Inferior parietal cortex (tissue), 1 donor: ENCODE data around the gene P2RX5.
A peak's percentile ranks its signal among the peaks of the same experiment; 100 is the strongest.

Source experiments
- DNase-seq: peaks from one replicate; pipeline ENCODE4 v3.0.0-alpha.2; 2016; ENCODE audit errors: extremely low spot score

P2RX5 gene

DNA sequence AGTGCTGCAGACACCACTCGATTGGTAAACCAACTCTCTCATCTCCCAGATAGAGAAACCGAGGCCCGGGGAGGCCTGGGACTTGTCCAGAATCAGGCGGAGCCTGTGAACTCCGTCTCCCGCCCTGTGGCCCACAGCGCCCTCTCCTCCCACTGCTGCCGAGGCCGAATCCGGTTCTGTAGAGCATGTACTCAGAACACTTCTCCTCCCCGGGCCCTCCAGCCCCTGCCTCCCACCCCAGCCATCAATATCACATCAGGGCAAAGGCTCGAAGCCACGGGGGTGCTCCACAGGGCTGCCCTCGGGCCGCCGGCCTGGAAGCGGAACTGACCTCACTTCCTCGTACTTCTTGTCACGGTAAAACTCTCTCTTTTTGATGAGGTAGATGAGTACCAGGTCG, 14.4 kb downstream of the P2RX5 start:
- no peak for DNase-seq

DNA sequence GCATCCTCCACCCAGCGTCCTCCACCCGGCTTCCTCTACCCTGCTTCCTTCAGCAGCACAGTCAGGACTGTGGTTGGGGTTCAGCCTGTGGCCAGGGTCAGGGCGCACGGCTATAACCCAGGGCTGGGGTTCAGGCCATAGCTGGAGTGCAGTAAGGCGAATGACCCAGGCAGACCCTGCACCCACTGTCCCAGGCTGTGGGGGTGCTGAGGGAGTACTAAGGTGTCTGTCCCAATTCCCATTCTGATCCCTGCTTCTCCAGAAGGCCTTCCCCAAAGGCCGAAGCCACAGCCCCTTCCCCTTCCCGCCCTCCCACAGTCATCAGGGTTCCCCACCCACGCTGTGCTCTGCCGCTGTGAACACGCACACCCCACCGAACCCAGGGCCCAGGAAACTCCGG, 14.9 kb downstream of the P2RX5 start:
- DNase-seq = no peak

DNA sequence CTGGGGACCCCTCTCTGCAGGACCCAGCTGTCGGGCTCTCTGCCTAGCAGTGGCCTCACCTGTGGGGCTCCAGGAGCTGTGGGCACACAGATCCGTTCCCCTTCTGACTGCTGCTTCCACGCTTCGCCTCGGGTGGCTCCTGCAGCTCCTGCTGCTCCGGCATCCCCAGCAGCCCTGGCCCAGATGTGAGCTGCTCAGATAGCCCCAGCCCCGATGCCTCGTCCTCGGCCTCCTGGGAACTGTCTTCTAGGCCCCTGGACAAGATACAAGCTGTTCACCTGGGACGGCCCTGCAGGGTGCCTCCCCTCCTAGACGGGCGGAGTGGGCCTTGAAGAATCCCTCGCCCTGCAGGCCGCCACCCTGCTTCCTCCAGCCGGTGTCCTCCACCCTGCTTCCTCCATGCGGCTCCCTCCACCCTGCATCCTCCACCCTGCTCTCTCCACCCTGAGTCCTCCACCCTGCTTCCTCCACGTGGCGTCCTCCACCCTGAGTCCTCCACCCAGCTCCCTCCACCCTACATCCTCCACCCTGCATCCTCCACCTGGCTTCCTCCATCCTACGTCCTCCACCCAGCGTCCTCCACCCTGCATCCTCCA, 16.3 kb downstream of the P2RX5 start:
- DNase-seq = no peak

DNA sequence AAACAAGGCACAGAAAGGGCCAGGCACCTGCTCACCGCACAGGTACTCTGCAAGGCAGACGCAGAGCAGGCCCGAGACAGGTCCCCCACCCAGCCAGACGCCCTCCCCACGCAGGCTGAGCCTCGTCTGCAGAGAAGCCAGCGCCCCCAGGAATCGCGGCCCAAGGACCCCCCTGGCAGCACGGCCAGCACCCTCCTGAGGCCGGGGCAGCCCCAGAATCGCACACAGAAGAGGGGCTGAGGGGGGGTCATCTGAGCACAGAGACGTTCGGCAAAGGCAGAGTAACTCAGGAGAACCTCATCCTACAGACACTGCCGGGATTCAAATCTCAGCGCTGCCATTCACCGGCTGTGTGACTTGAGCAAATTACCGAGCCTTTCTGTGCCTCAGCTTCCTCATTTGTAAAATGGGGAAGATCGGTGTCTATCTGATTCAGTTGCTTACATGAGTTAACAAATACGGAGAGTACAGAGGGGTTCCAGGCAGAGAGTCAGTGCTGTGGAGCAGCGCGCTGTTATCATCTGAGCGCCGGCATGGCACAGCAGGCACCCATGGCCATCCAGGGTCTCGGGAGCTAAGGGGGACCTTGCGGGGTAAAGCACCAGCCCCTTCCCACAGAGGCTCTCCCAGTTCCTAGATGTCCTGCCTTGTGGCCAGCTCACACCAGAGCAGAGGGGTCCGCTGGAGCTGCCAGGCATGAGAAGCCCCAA, 17.0 kb downstream of the P2RX5 start:
- DNase-seq = no peak

DNA sequence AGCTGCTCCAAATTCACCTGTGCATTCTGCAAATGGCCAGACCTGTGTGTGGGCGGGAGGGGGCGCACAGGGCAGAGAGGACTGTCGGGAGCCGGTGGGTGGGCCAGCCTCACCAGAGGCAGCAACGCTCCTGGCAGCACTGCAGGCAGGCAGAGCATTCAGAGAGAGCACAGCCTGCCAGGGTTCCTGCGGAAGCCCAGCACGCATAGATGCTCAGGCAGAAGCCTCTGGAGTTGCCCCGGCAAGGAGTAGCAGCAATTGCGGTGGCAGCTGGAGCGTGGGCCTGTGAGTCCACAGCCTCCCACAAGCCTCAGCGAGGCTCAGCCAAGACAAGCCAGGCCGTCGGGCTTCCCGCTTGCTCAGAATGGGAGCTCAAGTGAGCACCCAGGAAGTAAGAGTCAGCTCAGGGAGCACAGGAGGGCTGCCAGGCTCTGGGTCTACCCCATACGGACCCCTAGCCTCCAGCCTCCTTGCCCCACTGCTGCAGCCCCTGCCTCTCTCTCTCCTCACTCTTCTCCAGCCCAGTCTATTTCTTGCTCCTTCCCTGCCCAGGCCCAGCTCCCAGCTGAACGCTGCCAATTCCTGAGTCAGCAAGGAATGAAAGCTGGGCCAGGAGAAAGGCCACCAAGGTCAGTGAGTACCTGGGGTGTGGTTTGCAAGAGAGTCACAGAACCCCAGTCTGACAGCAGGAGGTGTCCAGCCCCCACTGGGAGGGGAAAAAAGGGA, 17.7 kb downstream of the P2RX5 start:
- DNase-seq = peak; percentile 27

DNA sequence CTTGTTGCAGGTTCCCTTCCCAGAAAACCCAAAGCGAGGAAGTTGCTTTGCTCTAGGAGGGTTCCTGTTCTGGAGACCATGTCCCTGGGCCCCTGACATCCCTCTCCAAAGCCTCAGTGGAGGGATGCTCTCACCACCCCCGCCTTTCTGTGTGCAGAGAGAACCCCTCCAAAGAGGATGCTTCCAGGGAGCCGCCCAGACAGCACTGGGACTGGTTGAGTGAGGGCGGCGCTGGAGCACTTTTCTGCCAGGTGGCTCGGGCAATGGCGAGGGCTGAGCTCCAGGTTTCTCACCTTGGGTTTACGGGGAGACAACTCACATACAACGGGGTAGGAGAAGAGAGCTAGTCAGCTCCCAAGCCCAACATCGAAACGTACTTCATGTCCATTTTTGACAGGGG, 20.1 kb downstream of the P2RX5 start:
- no peak for DNase-seq

DNA sequence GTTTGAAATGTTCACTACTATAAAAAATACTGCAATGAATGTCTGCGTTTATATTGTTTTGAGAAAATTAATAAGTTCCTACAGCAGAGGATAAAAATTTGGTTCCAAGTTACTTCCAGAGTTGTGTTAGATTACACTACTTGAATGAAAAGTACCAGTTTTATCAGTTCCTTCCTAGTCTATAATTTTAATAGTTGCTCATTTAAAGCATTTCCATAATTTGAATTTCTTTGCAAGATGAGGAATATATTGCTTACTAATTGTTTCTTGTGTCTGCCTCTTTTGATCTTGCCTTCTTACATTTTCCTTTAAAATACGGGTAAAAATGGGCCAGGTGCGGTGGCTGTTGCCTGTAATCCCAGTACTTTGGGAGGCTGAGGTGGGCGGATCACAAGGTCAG, 23.4 kb downstream of the P2RX5 start:
- no peak for DNase-seq

DNA sequence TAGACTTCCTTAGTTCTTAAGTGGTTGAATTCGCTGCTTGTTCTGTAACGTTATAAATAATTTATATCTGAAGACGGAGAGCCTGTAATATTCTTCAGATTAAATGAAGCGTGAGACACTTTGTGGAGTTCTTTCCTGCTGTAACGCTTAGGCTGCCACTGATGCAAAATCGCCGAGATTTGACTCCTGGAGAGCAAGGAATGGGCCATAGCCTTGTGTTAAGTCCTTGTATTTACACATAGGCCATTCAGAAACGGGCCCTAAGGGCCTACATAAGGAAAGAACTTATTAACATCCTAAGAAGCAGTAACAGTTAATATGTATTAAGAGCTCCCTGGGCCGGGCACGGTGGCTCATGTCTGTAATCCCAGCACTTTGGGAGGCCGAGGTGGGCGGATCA, 26.4 kb downstream of the P2RX5 start:
- no peak for DNase-seq

DNA sequence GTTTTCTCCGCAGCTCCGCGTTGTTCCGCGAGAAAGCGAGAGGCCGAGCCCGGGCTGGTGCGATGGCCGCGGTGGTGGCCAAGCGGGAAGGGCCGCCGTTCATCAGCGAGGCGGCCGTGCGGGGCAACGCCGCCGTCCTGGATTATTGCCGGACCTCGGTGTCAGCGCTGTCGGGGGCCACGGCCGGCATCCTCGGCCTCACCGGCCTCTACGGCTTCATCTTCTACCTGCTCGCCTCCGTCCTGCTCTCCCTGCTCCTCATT, 26.9 kb downstream of the P2RX5 start:
- DNase-seq = no peak

DNA sequence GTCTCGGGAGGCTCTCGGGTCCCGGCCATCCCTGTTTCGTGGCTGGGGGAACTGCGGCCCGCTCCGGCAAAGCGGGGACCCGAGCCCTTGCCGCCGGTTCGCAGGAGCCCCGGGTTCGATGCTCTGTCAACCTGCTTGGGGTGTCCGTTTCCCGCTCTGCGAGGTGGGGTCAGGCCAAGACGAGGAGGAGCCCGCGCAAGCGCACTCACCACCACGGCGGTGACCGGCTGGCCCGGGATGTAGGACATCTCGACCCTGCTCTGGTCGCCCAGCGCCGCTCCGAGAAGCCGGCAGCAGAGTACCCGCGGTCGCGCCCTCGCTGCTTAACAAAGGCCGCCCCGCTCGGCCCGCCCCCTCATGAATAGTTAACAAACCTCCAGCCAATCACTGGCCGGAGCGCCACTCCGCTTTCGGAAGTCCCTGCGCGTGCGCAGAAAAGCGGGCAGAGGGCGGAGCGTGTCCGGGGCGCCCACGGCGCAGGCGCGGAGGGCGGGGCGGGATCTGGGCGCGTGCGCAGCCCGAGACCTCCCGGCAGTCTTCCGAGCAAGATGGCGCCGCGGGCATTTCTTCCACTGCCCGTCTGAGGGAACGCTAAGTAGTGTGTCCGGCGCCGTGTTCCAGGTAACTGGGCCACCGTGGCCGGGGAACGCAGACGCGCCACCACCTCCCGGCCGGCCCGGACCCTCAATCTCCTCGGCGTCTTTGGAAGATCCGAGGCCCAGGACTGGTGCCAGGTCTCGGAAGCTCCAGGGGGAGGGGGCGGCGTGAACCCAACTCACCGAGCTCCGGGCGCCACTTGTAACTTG, 27.5 kb downstream of the P2RX5 start, which contains the start of the genes EMC6 and TAX1BP3:
Gene EMC6 (plus strand): TSS at position 534 of the 806 bp plus-strand sequence. CDS start 335 bp downstream, outside the sequence.
Gene TAX1BP3 (minus strand): TSS at position 300 of the 806 bp plus-strand sequence. CDS start 52 bp downstream, at position 248.
- DNase-seq = peak; percentile 98

DNA sequence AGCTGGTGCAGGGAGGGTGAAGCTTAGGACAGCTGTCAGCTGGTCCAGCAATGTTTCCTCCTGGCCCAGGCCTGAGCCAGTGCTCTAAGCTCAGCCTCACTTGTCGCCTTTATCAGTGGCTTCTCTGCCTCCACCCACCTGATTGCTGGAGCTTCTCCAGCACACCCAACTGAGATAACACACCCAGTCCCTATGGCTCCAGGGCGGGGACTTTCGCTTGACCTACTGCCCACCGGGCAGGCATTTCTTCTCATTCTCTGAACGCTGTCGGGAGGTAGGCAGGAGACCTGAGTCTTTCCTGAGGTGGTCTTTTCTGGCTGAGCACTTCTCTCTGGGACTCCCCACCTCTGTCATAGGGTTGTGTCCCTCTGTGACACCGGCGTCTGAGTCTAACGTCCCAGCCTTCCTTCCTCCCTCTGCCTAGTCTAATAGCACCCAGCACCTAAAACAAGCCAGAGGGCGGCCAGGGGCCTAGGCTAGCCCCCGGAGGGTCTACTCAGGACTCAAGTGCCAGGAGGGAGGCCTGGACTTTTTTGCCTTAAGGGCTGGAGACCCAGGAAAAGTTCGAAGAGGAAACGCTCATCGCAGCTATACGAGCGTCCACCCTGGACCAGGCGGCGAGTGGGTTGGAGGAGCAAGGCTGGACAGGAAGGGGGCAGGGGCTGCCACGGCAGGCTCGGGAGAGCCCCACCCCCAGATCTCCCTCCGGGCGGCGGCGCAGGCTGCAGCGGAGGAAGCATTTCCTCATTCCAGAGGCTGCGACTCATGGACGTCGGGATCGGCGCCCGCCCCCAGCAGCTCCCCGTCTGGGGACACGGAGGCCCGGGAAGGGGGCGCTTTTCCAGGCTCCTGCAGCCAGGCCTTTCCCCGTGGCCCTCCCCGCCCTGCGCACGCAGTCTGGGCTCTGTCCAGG, 28.3 kb downstream of the P2RX5 start:
- DNase-seq = peak; percentile 27

DNA sequence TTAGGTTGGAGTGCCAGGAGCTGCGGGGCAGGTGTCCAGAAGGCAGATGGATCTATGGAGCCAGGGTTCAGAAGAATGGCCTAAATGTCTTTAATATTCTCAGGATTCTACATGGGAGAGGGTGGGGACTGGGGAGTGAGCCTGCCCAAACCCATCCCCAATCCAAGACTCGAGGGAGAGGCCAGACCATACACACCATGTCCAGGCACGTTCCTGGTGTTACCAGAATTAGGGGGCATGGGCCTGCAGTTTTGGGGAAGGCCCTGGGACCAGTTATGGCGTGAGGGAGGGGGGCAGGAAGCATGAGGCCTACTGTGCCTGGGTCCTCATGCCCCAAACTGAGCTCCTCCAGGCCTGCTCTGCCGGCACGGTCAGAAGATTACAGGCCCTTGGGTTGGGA, 29.4 kb downstream of the P2RX5 start:
- no peak for DNase-seq

DNA sequence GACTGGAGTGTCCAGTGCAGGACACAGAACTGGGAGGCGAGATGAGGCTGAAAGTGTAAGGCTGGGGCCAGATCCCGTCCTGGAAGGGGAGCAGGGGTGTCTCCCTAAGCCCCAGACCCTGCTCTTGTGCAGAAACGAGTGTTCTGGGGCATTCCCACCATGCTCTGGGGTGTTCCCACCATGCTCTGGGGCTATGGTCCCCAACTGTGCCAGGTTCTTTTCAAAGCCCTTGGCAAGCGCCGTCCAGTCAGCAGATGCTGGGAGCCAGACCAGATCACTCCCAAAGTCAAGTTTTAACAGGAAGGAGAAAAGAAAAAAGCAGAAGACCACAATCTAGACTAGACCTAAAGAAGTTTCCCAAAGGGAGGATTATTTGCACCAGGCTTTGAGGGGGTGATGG, 30.1 kb downstream of the P2RX5 start:
- DNase-seq = peak; percentile 22

DNA sequence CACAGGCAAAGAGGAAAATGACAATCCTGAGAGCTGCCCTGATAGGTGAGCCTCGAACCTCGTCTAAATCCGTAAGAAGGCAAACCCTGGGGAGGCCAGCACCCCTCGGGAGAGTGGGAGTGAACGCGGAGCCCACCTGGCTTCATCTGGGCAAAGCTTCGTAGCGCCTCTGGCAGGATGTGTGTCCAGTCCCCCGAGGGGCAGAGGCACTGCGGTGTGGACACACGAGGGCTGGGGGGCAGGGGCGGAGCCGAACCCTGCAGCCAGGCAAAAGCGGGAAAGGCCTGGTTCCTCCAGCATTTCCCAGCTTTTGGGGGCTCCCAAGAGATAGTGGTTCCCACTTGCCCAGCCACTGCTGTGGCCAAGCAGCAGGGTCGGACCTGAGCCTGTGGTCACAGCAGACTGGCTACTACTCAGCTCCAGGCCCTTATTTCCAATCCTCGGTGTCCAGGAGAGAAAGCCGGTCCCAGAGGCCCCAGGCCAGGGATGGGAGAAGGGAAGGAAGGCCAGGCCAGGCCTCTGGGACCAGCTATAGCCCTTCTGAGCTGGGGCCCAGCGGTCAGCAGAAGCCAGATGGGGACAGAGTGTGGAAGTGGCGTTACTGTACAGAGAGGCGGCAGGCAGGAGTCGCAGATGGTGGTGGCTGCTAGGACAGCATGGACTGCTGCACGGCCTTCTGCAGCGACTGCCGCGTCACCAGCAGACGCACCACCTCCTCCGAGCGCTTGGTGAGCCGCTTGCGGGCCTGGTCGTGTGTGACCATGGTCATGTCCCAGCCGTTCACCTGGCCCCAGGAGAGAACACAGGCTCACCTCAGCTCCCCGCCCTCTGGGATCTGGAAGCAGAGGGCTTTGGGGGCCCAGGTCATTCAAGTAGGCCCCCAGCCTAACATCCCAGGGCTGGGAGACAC, 32.6 kb downstream of the P2RX5 start:
- DNase-seq = no peak

DNA sequence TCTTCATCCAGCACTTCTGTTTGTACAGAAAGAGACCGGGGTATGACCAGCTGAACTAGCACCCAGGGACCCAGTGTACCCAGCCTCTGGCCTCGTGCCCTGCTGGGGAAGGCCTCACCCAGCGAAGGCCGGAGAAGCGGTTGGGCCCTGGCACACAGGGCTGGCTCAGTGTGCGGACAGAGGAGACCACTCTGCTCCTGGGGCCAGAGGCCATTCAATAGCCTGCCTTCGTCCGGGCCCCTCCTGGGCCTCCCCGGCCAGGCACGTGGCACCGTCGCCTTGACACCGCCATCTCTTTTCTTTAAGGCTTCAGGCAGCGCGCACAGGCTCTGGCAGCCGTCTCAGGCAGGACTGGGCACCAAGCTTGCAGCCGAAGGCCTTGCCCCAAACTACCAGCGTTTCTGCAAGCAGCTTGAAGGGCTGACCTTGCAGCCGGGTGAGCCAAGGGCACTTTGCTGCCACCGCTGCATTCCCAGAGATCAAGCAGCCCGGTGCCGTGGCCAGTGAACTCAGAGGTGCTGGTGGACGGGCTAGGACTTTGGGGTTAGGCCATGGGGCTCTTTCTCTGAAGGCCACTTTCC, 35.6 kb downstream of the P2RX5 start:
- DNase-seq = no peak

DNA sequence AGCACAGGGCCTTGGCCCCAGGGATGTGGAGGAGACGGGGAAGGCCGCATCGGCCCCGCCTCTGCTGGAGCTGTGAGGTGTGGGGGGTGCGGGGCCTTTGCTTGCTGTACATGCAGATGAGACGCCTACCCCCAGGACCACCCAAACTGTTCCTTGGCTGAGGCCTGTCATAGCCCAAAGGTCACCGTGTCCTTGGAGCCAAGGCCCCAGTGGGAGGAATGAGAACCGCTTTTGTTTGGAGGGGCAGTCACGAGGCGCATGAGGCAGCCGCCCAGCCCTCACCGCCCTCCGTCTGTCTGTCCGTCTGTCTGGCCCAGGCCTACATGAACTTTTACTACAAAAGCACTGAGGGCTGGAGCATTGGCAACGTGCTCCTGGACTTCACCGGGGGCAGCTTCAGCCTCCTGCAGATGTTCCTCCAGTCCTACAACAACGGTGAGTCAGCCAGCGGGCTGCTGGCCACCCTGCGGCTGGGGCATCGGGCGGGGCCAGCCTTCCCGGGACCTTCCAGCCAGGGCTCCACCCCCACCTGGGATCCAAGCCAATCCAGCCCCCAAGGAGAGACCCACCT, 36.3 kb downstream of the P2RX5 start:
- DNase-seq = no peak

DNA sequence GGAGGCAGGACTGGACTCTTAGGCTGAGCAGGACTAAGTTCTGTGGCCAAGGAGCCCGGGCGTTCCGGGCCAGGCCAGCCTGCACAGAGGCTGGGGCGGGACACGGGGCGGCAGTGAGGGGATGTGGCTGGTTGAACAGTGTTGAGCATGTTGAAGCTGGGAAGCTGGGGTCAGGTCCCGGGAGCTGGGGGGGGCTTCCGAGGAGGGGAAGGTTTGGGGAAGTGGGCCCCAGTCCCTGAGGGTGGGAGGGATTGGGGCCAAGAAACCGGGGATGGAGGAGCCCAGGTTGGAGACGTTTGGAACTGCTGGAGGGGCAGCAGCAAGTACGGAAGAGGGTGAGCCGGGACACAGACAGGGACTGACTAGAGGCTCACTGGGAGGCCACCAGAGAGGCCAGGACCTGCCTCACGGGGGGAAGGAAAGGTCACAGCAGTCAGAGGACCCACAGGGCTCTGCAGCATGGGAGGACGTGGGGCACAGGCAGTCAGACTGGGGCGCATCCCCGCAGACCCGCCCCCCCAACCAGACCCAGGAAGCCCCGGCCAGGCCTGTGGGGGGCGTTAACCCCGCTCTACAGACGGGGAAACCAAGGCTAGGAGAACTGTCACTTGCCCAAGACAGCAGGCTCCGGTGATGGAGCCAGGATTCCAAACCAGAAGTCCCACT, 37.0 kb downstream of the P2RX5 start:
- no peak for DNase-seq

DNA sequence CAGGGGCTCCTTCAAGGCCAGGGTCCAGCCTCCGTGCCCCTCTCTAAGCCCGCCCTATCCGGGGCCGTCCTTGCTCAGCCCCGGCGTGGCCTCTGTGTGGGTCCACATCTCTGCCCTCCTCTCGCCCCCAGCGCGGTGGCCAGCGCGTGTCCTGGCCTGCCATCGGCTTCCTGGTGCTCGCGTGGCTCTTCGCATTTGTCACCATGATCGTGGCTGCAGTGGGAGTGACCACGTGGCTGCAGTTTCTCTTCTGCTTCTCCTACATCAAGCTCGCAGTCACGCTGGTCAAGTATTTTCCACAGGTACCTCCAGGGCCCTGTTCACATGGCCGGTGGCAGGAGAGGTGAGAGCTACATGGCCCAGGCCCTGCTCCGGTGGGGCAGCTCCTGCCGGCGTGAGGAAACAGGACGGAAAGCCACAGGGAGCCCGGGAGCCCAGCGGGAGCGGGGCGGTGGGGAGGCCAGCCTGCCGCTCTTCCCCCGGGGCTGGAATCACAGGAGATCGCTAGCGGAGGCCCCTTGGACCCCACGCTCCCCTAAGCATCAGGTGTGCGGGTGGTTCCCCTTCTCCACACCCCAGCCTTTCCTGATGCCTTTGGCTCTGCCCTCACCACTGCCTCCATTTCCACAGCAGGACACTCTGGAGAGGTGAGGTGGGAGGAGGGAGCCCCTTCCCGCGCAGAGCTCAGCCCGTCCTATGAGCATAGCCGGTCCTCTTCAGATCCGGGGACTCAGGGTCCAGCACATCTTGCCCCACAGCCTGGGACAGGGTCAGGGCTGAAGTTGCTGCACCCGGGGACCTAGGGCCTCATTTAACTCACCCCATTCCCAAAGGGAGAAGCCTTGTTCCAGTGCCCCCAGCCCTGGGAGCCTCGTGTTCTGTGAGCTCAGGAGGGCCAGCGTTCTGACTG, 37.8 kb downstream of the P2RX5 start:
- DNase-seq = no peak
